ENCODE measurements around the gene SKIC3.

GRCh38 chr5:95533106-95533505 is 21.7 kb downstream of the SKIC3 start:
- no peak for TF ChIP-seq CTCF (IDR thresholded peaks at IDR 0.05; ENCODE audit: low read depth, low read length)
- no peak for TF ChIP-seq EZH2phosphoT487 (IDR thresholded peaks at IDR 0.05; ENCODE audit: low read depth)

Data from OCI-LY3 (cell line).